Astrocyte of the spinal cord (primary cell): ENCODE results near the gene NCEH1.

Source experiments
- DNase-seq: peaks from one replicate; pipeline ENCODE4 v3.0.0; 2011; ENCODE audit warnings: low read depth, low spot score
- H3K4me3 ChIP-seq: 2 replicates; pipeline ENCODE4 v1.5.1; 2011; ENCODE audit warnings: low read depth, mild to moderate bottlenecking, low read length, moderate library complexity
- in situ Hi-C: cut with HindIII; loops from 2 replicates; pipeline ENCODE4 v1.10.0; 2017; ENCODE audit warnings: low sequenced_read_pairs
- TF ChIP-seq, protein P1 (sequence below): IDR thresholded peaks from 2 replicates; pipeline ENCODE4 v1.5.1; 2012; ENCODE audit warnings: low read depth, mild to moderate bottlenecking, low read length, inconsistent platforms

The NCEH1 gene

GRCh38 chr3:172694573-172695246, 16.2 kb downstream of the NCEH1 start:
- in situ Hi-C loops = no loop called here
- TF ChIP-seq, protein P1, sequence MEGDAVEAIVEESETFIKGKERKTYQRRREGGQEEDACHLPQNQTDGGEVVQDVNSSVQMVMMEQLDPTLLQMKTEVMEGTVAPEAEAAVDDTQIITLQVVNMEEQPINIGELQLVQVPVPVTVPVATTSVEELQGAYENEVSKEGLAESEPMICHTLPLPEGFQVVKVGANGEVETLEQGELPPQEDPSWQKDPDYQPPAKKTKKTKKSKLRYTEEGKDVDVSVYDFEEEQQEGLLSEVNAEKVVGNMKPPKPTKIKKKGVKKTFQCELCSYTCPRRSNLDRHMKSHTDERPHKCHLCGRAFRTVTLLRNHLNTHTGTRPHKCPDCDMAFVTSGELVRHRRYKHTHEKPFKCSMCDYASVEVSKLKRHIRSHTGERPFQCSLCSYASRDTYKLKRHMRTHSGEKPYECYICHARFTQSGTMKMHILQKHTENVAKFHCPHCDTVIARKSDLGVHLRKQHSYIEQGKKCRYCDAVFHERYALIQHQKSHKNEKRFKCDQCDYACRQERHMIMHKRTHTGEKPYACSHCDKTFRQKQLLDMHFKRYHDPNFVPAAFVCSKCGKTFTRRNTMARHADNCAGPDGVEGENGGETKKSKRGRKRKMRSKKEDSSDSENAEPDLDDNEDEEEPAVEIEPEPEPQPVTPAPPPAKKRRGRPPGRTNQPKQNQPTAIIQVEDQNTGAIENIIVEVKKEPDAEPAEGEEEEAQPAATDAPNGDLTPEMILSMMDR = no peak
- no peak overlapping the region for H3K4me3 ChIP-seq
- DNase-seq = no peak

DNA sequence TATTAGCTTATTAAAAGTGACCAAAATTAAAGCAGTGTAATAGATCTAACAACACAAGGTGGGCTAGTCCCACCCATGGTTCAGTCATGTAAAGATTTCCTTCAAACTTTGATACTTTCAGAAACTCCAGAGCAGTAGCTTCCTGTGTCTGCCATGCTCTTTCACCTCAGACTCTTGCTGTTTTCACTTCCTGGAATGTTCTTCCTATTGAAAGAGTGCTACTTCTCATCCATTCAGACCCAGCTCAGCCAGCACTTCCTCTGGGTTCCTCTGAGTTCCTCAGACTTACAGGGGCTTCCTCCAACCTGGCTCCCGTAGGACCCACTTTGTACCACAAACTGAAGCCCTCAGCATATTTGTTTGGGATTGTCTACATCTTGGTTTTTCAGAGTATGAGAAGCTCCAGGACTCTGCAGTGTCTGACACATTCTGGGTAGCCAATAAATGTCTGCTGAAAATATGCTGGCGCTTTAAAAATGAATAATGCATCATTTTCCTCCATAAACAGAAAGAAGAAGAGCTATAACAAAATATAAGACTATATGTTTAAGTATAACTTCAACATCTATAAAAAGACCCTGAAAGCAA, 18.0 kb downstream of the NCEH1 start:
- in situ Hi-C loops = no loop called here
- no peak for DNase-seq
- no peak overlapping the region for H3K4me3 ChIP-seq
- TF ChIP-seq, protein P1 = no peak

GRCh38 chr3:172690936-172691335, 19.9 kb downstream of the NCEH1 start:
- TF ChIP-seq, protein P1 = no peak

GRCh38 chr3:172688588-172688987, 22.3 kb downstream of the NCEH1 start:
- in situ Hi-C loops = no loop called here
- TF ChIP-seq, protein P1 = no peak
- H3K4me3 ChIP-seq = no peak overlapping the region
- DNase-seq = no peak

More at GRCh38 chr3:172690936-172691335, 19.9 kb downstream of the NCEH1 start:
- no peak for DNase-seq
- in situ Hi-C loops = no loop called here
- H3K4me3 ChIP-seq = no peak overlapping the region

DNA sequence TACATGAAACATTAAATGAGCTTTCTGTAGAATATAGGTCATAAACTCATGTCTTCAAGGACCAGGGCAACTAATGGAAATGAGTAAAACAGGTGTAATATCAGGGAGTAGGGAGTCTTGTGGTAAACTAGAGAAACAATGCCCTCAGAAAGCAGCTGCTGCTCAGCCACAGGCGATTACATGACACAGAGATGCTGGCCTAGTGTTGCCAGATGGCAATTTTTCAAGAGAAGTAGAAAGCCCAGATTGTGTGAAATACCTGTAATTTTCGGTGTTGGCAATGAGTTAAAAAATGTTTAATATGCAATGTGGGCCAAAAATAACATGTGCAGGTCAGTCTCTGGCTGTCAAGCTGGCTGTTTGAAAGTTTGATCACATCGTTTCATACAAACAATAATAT, 23.4 kb downstream of the NCEH1 start:
- peak; percentile 23 for DNase-seq
- in situ Hi-C loops = no loop called here
- TF ChIP-seq, protein P1 = no peak

GRCh38 chr3:172685331-172686214, 25.3 kb downstream of the NCEH1 start:
- DNase-seq = peak; percentile 30
- H3K4me3 ChIP-seq = no peak overlapping the region
- in situ Hi-C loops = no loop called here
- TF ChIP-seq, protein P1 = no peak

More for the DNA sequence above, 23.4 kb downstream of the NCEH1 start:
- H3K4me3 ChIP-seq = no peak overlapping the region
